ENCODE results near the gene SSBP3. TPM values are rescaled to one million over a fixed set of nuclear protein-coding genes. Genes with fewer than 3 reads are reported as not detected.

Gene SSBP3
- total and polyA plus RNA-seq, 2 donors: 21.7 to 59.1 TPM

DNA sequence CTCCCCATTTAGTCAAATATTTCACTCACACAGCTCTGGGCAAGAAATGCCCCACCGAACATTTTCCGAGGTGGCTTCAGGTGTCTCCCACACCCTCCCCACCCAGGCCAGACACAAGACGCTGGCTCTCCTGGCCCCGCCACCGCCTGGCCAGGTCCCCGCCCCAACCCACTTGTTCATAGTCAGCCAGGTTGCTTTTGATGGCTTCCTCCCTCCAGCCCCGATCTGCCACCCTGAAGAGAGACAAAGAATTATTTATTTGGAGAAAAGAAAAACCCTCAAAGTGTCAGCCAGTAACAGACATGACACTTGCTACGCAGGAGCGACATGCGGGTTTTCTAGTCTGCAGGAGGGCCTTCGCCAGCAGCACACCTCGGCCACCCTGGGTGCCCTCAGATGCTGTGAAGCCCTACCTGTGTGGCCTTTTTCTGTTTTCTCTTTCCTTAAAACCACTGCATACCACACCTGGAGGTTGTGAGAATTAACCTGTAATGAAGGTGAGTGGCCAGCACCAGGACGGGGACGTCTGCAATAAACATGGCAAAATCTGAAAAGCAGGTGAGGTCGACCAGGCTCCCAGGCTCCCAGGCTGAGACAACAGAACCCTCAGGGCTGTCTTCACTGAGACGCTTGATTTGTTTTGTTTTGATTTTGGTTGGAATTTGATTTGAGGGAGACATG is 27.2 kb downstream of the SSBP3 start:
- no peak overlapping the region for H3K27ac ChIP-seq (ENCODE audit: low read depth)
- H3K4me1 ChIP-seq (ENCODE audit: insufficient read depth): peaks cover 1% of the 10 kb centered on the region

DNA sequence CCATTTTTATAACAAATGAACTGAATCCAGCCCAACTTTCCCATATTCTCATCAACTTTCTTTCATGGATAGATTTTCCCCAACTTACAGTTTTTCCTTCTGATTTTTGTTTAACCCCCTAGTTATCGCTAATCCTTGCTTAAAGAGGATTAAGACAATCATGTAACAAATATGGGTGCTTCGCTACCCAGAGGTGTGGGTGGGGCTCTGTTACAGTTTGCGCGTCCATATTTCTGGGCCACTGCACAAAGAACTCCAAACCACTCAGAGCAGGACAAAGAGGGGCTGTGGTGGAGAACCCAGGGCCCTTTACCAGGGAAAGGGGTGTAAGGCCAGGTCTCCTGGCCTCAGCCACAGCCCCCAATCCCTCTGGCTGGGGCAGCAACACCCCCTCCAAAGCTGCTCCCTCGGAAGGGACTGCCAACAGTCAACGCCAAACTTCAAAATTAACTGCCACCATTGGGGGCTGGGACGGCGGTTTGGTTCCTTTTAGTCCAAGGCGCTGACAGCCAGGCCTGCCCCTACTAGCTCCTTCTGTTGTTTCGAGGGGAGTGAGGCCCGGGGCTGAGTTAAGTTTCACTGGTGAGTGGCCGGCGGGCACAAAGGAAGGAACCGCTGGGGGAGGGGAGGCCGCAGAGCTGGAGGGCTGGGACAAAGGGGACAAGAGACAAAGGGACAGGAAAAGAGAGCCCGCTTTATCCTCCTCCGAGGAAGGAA is 27.9 kb downstream of the SSBP3 start:
- Histone ChIP-seq H3K27ac (ENCODE audit: low read depth) (no peak overlapping the region), H3K4me3 (ENCODE audit: low read depth, low read length) (no peak overlapping the region), H3K4me1 (ENCODE audit: insufficient read depth) (peaks cover 1% of the 10 kb centered on the region), H3K36me3 (ENCODE audit: insufficient read depth) (no peaks in the 10 kb centered on the region)
- DNase-seq (ENCODE audit: extremely low spot score): no peak
- WGBS: 60% methylated on average over 17 of the region's 17 CpGs

More for the DNA sequence above, 27.2 kb downstream of the SSBP3 start:
- Histone ChIP-seq H3K36me3 (ENCODE audit: insufficient read depth) (no peaks in the 10 kb centered on the region), H3K4me3 (ENCODE audit: low read depth, low read length) (no peak overlapping the region)
- DNase-seq (ENCODE audit: extremely low spot score): no peak
- WGBS: 83% methylated on average over 16 of the region's 16 CpGs

DNA sequence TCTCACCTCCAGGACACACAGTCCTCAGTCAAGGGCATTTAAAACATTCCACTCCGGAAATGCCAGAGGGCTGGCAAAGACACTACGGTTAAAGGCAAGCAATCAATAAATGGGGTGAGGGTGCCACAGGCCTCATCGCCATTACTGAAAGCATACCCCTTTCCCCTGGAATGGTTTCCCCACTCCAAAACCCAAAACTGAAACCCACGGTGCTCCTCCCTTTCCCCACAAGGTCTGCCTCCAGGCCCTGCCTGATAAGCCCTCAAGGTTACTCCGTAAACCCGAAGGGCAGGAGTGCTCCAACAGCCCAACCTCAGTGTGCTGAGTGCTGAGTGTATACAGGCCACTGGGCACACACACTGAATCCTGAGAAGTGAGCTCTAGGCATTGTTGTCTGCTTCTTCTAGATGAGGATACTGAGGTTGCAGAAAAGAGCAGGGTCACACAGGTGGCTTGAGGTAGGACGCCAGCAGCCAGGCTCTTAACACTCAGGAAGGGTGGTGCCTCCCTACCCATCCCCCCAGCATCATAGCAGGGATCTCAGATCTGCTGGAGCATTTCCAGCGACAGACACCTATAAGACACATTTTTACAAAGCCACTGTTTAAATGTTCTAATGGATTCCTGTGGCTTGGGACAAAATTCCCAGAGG is 29.0 kb downstream of the SSBP3 start:
- Histone ChIP-seq H3K4me1 (ENCODE audit: insufficient read depth) (peaks cover 1% of the 10 kb centered on the region), H3K27ac (ENCODE audit: low read depth) (no peak overlapping the region), H3K36me3 (ENCODE audit: insufficient read depth) (no peaks in the 10 kb centered on the region), H3K4me3 (ENCODE audit: low read depth, low read length) (no peak overlapping the region)
- DNase-seq (ENCODE audit: extremely low spot score): no peak
- 74% methylated on average over 8 of the region's 8 CpGs for WGBS

DNA sequence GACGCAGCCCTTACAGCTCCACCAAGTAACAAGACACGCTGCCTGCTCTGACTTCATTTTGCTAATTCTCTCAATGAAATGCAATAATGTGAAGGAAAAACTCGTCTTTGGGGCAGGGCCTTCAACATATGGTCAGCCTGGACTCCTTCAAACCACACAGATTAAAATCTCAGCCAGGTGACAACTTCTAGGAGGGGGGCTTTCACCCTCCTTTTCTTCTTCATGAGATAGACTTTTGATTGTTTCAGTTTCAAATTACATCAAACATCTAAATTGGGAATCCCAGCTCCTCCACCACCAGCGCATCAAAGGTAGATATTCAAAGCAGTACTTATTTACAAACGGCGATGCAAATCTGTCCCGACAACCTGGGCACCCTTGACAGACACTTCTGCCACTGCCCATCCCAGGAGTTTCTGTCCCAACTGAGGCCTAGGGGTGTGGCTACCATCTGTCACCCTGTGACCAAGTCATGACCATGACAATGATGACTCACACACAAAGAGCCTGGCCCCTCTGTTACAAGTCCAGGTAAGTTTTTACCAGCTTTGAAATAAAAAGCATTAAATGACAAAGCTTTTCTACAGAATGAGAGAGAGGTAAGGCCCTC is 29.7 kb downstream of the SSBP3 start:
- WGBS: 85% methylated on average over 7 of the region's 7 CpGs
- Histone ChIP-seq H3K4me3 (ENCODE audit: low read depth, low read length) (no peak overlapping the region), H3K36me3 (ENCODE audit: insufficient read depth) (no peaks in the 10 kb centered on the region), H3K27ac (ENCODE audit: low read depth) (no peak overlapping the region), H3K4me1 (ENCODE audit: insufficient read depth) (peaks cover 1% of the 10 kb centered on the region)
- DNase-seq (ENCODE audit: extremely low spot score): no peak

DNA sequence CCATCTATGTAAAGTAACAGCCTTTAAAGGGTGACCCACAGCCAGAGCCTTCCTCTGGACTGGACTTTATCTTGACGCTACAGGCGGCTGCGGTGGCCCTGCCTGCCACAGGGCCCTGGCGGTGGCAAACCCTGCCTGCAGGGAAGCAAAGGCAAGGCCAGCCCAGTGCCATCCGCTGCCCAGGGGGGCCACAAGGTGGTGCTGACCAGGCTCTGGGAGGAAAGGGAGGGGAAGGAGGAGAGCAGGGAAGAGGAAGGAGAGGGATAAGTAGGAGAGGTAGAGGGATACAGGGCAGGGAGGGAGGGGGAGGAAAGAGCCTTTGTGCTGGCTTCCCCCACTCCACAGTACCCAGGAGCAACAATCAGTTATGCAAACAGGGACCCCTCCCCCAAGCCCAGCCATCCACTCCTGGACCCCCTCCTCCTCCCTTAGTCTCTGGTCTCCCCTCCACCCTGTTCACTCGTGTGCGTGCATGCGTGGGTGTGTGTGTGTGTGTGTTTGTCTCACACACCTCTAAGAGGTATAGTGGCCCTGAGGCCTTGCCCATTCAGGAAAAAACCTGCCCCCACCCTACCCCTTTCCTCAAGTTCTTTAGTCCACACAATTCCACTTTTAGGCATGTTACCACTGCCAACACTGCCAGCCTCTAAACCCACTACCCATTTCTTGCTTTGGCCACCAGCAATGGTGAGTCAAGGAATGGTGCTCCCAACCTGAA is 30.3 kb downstream of the SSBP3 start:
- Histone ChIP-seq H3K4me3 (ENCODE audit: low read depth, low read length) (no peak overlapping the region), H3K36me3 (ENCODE audit: insufficient read depth) (no peaks in the 10 kb centered on the region), H3K27ac (ENCODE audit: low read depth) (no peak overlapping the region), H3K4me1 (ENCODE audit: insufficient read depth) (peaks cover 1% of the 10 kb centered on the region)
- WGBS: 78% methylated on average over 8 of the region's 8 CpGs
- DNase-seq (ENCODE audit: extremely low spot score): no peak

DNA sequence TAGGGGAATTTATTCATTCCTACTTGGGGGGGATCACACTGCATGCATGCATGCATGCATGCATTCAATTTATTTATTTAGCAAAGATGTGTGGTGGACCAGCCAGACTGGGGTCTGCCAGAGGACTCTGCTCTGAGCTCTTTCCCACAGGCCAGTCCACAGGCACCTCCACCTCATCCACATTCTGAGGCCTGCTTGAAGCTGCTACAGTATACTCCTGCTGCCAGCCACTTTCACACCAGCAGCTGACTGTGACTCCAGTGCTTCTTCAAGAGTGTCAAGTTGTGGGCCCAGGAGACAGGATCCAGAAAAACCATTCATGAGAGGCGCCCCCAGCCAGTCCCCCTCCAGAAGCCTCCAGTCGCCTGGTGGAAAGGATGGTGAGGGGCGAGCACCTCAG is 30.9 kb downstream of the SSBP3 start:
- WGBS: 91% methylated on average over 3 of the region's 3 CpGs
- Histone ChIP-seq H3K27ac (ENCODE audit: low read depth) (no peak overlapping the region), H3K36me3 (ENCODE audit: insufficient read depth) (no peaks in the 10 kb centered on the region), H3K4me3 (ENCODE audit: low read depth, low read length) (no peak overlapping the region), H3K4me1 (ENCODE audit: insufficient read depth) (peaks cover 1% of the 10 kb centered on the region)
- DNase-seq (ENCODE audit: extremely low spot score): no peak

DNA sequence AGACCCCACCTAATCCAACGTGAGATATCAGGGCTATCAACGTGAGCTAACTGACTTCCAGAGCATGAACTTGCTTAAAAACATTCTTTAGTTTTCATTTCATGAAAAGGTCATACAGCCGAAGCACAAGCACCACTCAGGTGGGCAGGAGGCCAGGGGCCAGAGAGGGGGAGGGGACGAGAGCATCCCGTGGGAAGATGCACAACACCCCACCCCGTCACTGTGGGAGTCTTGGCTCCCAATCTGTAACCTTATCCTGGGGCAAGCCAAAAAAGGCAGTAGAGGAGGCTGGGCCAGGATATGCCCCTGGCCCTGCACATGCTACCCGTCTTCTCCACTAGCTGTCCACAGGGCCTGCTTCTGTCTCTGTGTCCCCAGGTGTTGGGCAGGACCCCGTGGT is 31.4 kb downstream of the SSBP3 start:
- Histone ChIP-seq H3K27ac (ENCODE audit: low read depth) (no peak overlapping the region), H3K36me3 (ENCODE audit: insufficient read depth) (no peaks in the 10 kb centered on the region), H3K4me3 (ENCODE audit: low read depth, low read length) (no peak overlapping the region), H3K4me1 (ENCODE audit: insufficient read depth) (peaks cover 1% of the 10 kb centered on the region)
- no peak for DNase-seq (ENCODE audit: extremely low spot score)
- 40% methylated on average over 8 of the region's 8 CpGs for WGBS

DNA sequence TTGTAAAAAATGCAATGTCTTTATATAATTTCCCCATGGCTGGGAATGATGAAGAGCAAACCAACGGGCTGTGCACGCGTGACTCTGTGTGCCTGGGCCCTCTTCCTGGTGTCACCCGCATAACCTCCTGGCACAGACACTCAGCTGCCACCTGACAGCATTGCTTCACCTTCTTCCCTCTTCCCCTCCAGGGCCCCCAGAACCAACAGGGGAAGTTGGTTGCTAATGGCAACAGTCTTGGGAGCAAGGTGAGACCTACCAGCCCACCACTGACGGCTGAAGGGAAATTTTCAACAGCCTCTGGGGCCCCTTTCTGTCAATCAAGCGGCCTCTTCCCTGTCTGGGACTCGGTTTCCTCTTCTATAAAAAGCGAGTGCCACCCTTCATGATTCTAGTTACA is 33.2 kb downstream of the SSBP3 start:
- 83% methylated on average over 8 of the region's 8 CpGs for WGBS
- Histone ChIP-seq H3K4me3 (ENCODE audit: low read depth, low read length) (no peak overlapping the region), H3K4me1 (ENCODE audit: insufficient read depth) (no peaks in the 10 kb centered on the region), H3K36me3 (ENCODE audit: insufficient read depth) (no peaks in the 10 kb centered on the region), H3K27ac (ENCODE audit: low read depth) (no peak overlapping the region)
- DNase-seq (ENCODE audit: extremely low spot score): no peak

DNA sequence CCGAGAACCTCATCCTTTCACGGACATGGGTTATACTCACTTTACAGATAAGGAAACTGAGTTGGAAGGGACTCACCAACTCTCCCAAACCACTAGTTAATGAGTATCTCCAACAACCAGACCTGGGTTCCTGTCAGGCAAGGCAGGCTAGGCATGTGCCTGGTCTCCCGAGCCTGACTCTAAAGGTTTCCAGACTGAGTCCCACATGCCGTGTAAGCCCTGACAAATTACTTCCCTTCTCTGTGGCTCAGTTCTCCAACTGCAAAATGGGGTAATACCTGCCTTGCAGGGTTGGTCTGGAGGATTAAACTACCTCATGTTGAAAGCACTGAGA is 34.3 kb downstream of the SSBP3 start:
- no peak for DNase-seq (ENCODE audit: extremely low spot score)
- Histone ChIP-seq H3K4me3 (ENCODE audit: low read depth, low read length) (no peak overlapping the region), H3K27ac (ENCODE audit: low read depth) (no peak overlapping the region), H3K36me3 (ENCODE audit: insufficient read depth) (no peaks in the 10 kb centered on the region), H3K4me1 (ENCODE audit: insufficient read depth) (no peaks in the 10 kb centered on the region)
- WGBS: 60% methylated on average over 4 of the region's 4 CpGs

DNA sequence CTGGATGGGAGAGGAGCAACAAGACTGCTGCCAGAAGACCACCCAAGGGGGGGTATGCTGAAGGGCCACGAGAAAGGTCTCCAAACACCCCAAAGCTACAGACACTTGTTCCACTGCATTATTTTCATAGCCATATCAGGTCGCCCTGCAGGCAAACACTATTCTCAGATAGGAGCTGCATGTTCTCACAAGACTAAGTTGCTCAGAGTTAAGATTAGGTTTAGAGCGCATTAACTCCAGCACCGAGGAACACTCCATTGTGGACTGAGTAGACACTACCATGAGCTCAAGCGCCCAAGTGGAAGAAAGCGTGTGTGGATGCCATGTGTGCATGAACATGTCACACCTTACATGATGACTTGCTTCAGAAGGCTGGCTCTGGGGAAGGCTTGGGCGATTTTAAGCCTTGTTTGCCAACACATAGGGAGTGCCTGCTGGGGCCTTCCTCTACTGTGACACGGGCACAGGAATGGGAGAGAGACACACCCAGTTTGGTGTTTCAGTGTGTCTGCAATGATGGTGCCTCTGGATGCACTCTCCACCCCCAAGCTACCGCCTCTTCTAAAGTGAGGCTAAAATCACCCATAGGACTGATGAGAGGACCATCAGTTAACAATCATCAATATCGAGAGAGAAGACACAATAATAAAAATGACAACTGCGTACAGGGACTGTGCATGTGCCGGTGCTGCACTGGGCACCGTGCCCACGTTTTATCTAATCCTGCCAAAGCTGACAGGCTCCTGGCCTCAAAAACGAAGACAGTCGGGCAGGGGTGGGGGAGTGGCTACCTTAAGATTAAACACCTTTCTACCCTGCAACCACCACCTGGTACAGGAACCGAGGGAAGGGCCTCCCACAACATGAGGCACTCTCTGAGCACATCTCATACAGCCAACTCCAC is 34.9 kb downstream of the SSBP3 start:
- no peak overlapping the region for H3K27ac ChIP-seq (ENCODE audit: low read depth)
- 60% methylated on average over 17 of the region's 17 CpGs for WGBS
- no peaks in the 10 kb centered on the region for H3K36me3 ChIP-seq (ENCODE audit: insufficient read depth)
- H3K4me3 ChIP-seq (ENCODE audit: low read depth, low read length): no peak overlapping the region
- H3K4me1 ChIP-seq (ENCODE audit: insufficient read depth): no peaks in the 10 kb centered on the region
- DNase-seq (ENCODE audit: extremely low spot score): no peak

DNA sequence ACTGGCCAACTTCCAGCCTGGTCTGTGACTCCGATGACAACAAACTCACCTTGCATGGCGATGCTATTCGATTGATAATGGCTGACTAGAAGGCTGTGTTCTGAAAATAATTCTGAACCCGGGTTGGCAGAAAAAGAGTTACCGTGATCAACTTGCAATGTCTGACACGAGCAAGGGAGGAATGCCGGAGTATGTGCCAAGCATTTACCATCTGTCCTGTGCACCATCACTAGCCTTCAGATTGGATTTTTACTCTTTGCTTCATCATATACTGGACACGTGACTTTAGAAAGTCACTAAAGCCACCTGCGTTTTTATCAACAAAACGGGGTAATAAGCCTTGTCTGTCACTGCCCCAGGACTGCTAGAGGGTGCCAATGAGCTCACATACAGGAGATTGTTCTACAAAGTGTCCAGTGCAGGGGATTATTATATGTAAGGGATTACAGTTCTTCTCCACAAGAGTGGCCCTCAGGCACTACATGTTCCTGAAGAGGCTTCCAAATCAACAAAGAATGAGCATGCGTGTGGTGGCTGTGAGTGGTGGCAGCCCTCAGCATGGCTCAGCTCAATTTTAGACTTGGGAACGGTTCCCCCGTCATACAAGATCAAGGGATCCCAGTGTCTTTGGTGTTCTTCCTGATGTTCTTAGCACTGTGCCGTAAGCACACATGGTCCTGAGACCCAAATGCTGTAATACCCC is 35.8 kb downstream of the SSBP3 start:
- Histone ChIP-seq H3K4me3 (ENCODE audit: low read depth, low read length) (no peak overlapping the region), H3K27ac (ENCODE audit: low read depth) (no peak overlapping the region), H3K36me3 (ENCODE audit: insufficient read depth) (no peaks in the 10 kb centered on the region), H3K4me1 (ENCODE audit: insufficient read depth) (no peaks in the 10 kb centered on the region)
- no peak for DNase-seq (ENCODE audit: extremely low spot score)
- WGBS: 74% methylated on average over 14 of the region's 14 CpGs

DNA sequence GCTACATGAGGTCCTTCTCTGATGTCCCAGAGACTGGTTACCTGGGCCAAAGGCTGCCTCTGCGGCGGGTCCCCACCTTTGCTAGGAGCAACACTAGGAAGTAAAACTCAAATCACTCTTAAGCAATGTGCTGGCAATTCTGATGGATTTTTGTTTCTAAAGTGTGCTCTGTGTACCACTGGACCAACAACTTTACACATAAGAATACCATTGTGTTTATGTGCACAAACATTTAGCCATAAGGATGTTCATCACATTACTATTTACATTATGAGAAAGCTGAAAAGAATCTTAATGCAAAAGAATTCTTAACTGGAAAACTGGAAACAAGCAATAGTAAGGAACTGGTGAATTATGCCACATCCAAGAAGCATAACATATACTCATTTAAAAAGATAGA is 38.6 kb downstream of the SSBP3 start:
- no peak for DNase-seq (ENCODE audit: extremely low spot score)
- WGBS: 94% methylated on average over 2 of the region's 2 CpGs
- Histone ChIP-seq H3K4me3 (ENCODE audit: low read depth, low read length) (no peak overlapping the region), H3K4me1 (ENCODE audit: insufficient read depth) (no peaks in the 10 kb centered on the region), H3K36me3 (ENCODE audit: insufficient read depth) (no peaks in the 10 kb centered on the region), H3K27ac (ENCODE audit: low read depth) (no peak overlapping the region)

All from urinary bladder (tissue), 4 donors.